A673 (cell line): ENCODE data around the gene C2CD2L. TPM values are rescaled to one million over a fixed set of nuclear protein-coding genes. Genes with fewer than 3 reads are reported as not detected.
"Not testable (repeated sequence)": the region's sequence is repeated elsewhere in the genome, so short reads cannot be mapped to it uniquely, and the experiment has no call there.

Experiments
- BruUV-seq: library from RNA; stranded (reverse); fragments of 400-500 nt; replicated peaks from 2 replicates; lab custom pipeline; 2021; lab: Mats Ljungman, UMichigan
- CTCF ChIA-PET: fragments of 300-600 bp; sonication (Branson Sonifier 250); formaldehyde crosslinking; loops from one replicate; lab custom pipeline; 2022; ENCODE audit warnings: antibody characterized with exemption; lab: Charles Lee
- POLR2A ChIA-PET: fragments of 300-600 bp; sonication (Branson Sonifier 250); formaldehyde crosslinking; loops from one replicate; lab custom pipeline; 2022; ENCODE audit warnings: antibody characterized with exemption; ENCODE audit not compliant: low non-redundant PET; lab: Charles Lee
- DNase-seq: peaks from one replicate; pipeline ENCODE4 v3.0.0-alpha.2; 2015; ENCODE audit warnings: low spot score
- H3K27ac ChIP-seq: fragments of 200-600 bp; sonication (generic); 2 replicates; pipeline ENCODE4 v1.5.1; 2016; ENCODE audit warnings: mixed run types, low read depth, mild to moderate bottlenecking, mixed read lengths, antibody characterized with exemption, low read length; ENCODE audit not compliant: poor library complexity, severe bottlenecking
- H3K27me3 ChIP-seq: fragments of 200-600 bp; sonication (generic); replicated peaks from 2 replicates; pipeline ENCODE4 v1.6.1; 2017; ENCODE audit warnings: mixed run types, low read depth, mild to moderate bottlenecking, mixed read lengths, antibody characterized with exemption, low read length; ENCODE audit not compliant: insufficient read depth, poor library complexity
- H3K36me3 ChIP-seq: fragments of 200-600 bp; sonication (generic); 2 replicates; pipeline ENCODE4 v1.6.1; 2016; ENCODE audit warnings: mixed run types, mild to moderate bottlenecking, mixed read lengths, antibody characterized with exemption, low read length; ENCODE audit not compliant: insufficient read depth, poor library complexity, severe bottlenecking
- H3K4me1 ChIP-seq: fragments of 200-600 bp; sonication (generic); 2 replicates; pipeline ENCODE4 v1.6.1; 2017; ENCODE audit warnings: mixed run types, mild to moderate bottlenecking, mixed read lengths, antibody characterized with exemption, low read length; ENCODE audit not compliant: insufficient read depth, poor library complexity, severe bottlenecking
- H3K4me3 ChIP-seq: fragments of 200-600 bp; sonication (generic); 2 replicates; pipeline ENCODE4 v1.5.1; 2016; ENCODE audit warnings: low read depth, mixed run types, mild to moderate bottlenecking, mixed read lengths, low read length; ENCODE audit not compliant: poor library complexity, severe bottlenecking
- H3K9me3 ChIP-seq: fragments of 200-600 bp; sonication (generic); 2 replicates; pipeline ENCODE4 v1.6.1; 2016; ENCODE audit warnings: mixed run types, low read depth, mild to moderate bottlenecking, mixed read lengths, antibody characterized with exemption, low read length; ENCODE audit not compliant: poor library complexity, severe bottlenecking
- EZH2 ChIP-seq: fragments of 200-600 bp; sonication (generic); IDR thresholded peaks from 2 replicates; pipeline ENCODE4 v1.6.1; 2017; ENCODE audit warnings: borderline replicate concordance, low read depth, mild to moderate bottlenecking, mixed read lengths, antibody characterized with exemption, low read length; ENCODE audit not compliant: poor library complexity, severe bottlenecking
- intact Hi-C: fragments of 100-400 bp; cut with micrococcal nuclease; formaldehyde crosslinking; loops from one replicate; pipeline ENCODE4 v1.10.0; 2022; ENCODE audit not compliant: unreplicated experiment
- total RNA-seq: library from RNA; stranded (reverse); gene quantifications from 2 replicates; pipeline ENCODE4 v1.2.3, GENCODE V29; 2021
- TF ChIP-seq, protein P1 (sequence below): fragments of 300-800, 200-600 bp; sonication (generic); conservative IDR thresholded peaks from 2 replicates; pipeline ENCODE4 v1.5.1; 2017; ENCODE audit warnings: low read depth, mild to moderate bottlenecking, antibody characterized with exemption, low read length, moderate library complexity, mixed read lengths

C2CD2L gene
- total RNA-seq, 1 experiment from 2014 or later: 17.8 TPM

DNA sequence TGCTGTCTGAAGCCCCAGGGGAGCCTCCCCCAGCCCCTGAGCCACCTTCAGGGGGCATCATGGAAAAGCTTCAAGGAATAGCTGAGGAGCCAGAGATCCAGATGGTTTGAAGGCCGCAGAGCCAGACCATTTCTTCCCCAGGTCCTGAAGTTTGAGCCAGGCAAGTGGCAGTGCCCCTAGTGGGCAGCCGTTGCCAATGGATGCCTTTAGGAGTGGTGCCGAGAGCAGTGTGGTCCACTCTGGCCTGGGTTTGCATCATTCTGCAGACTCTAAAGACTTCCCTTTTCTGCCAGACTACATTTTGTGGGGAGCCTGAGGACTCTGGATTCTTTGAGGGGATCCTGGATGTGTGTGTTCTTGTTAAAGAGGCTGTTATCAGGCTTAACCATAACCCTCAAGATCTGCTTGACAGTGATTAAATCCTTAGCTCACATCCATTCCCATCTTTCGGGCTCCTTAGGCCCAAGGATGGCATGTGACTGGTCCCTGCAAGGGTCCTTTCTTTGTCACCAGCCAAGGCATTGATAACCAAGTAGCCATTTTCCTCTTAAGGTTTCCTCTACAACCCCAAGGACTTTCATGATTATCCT lies 27.3 kb downstream of the C2CD2L start:
- no peak overlapping the region for H3K27ac ChIP-seq
- no peak overlapping the region for H3K4me3 ChIP-seq
- ChIA-PET CTCF (no interaction called here), POLR2A (no interaction called here)
- DNase-seq: peak; percentile 31
- TF ChIP-seq, protein P1, sequence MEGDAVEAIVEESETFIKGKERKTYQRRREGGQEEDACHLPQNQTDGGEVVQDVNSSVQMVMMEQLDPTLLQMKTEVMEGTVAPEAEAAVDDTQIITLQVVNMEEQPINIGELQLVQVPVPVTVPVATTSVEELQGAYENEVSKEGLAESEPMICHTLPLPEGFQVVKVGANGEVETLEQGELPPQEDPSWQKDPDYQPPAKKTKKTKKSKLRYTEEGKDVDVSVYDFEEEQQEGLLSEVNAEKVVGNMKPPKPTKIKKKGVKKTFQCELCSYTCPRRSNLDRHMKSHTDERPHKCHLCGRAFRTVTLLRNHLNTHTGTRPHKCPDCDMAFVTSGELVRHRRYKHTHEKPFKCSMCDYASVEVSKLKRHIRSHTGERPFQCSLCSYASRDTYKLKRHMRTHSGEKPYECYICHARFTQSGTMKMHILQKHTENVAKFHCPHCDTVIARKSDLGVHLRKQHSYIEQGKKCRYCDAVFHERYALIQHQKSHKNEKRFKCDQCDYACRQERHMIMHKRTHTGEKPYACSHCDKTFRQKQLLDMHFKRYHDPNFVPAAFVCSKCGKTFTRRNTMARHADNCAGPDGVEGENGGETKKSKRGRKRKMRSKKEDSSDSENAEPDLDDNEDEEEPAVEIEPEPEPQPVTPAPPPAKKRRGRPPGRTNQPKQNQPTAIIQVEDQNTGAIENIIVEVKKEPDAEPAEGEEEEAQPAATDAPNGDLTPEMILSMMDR: peak; percentile 72
- no peak for TF ChIP-seq EZH2
- intact Hi-C loops: no loop called here
- peaks cover 25% of the 10 kb centered on the region for H3K36me3 ChIP-seq
- H3K4me1 ChIP-seq: no peaks in the 10 kb centered on the region
- no peaks in the 10 kb centered on the region for H3K27me3 ChIP-seq
- H3K9me3 ChIP-seq: no peaks in the 10 kb centered on the region
- BruUV-seq: no TSS peak

DNA sequence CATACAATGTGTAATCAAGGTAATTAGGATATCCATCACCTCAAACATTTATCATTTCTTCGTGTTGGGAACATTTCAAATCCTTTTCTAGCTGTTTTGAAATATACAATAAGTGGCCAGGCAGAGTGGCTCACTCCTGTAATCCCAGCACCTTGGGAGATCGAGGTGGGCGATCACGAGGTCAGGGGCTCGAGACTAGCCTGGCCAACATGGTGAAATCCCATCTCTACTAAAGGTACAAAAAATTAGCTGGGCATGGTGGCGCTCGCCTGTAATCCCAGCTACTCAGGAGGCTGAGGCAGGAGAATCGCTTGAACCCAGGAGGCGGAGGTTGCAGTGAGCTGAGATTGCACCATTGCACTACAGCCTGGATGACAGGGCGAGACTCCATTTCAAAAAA lies 32.1 kb downstream of the C2CD2L start:
- POLR2A ChIA-PET, H3K27me3 ChIP-seq, H3K4me3 ChIP-seq, H3K36me3 ChIP-seq, BruUV-seq, H3K27ac ChIP-seq, H3K9me3 ChIP-seq, H3K4me1 ChIP-seq, CTCF ChIA-PET, intact Hi-C loops, DNase-seq: not testable (repeated sequence)

DNA sequence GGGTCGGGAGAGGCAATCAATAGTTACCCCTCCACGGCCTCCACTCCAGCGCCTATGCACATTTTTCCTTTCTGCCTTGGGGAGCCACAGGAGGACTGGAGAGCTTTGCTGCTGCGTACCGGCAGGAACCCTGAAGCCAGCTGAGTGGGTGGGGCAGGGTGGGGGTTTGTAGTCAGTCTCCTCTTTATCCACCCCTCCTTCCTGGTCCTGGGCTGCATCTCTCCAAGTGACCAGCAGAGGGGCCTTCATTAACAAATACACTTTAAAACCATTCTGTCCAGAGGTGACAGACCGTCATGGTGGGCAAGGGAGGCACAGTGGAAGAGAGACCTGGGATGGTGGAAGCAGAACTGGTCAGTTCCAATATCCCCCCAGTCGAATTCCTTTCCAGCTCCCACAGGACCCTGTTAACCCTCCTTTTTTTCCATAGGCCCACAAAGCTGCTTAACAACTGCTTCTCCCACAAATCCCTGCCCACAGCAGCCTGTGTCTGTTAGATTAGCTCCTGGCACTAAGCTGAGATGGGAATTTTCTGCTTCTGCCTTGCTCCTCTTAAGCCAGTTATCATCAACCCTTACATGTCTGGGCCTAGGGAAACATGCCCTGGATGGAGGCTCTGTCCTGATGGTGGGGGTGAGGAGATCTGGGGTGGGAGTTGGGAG lies 37.8 kb downstream of the C2CD2L start:
- ChIA-PET POLR2A (no interaction called here), CTCF (interaction anchor here (0.6 kb wide), 3 partner anchors 50 to 448 kb away, joined by 5 to 9 read pairs (median 6); no protein-coding TSS in a partner anchor)
- TF ChIP-seq EZH2: no peak
- TF ChIP-seq, protein P1: peak; percentile 44
- H3K27me3 ChIP-seq: peaks cover 2% of the 10 kb centered on the region
- no peaks in the 10 kb centered on the region for H3K36me3 ChIP-seq
- intact Hi-C loops: loop anchor here (2.0 kb wide), 1 partner anchor 52 kb away; no protein-coding TSS in a partner anchor
- H3K4me3 ChIP-seq: no peak overlapping the region
- H3K4me1 ChIP-seq: peaks cover 10% of the 10 kb centered on the region
- no peaks in the 10 kb centered on the region for H3K9me3 ChIP-seq
- H3K27ac ChIP-seq: no peak overlapping the region
- peak; percentile 71 for DNase-seq
- BruUV-seq: no TSS peak
